ENCODE measurements around the gene KRT82. TPM values are rescaled to one million over a fixed set of nuclear protein-coding genes. Genes with fewer than 3 reads are reported as not detected.

The KRT82 gene
- total RNA-seq, 1 experiment from 2014 or later = not detected

DNA sequence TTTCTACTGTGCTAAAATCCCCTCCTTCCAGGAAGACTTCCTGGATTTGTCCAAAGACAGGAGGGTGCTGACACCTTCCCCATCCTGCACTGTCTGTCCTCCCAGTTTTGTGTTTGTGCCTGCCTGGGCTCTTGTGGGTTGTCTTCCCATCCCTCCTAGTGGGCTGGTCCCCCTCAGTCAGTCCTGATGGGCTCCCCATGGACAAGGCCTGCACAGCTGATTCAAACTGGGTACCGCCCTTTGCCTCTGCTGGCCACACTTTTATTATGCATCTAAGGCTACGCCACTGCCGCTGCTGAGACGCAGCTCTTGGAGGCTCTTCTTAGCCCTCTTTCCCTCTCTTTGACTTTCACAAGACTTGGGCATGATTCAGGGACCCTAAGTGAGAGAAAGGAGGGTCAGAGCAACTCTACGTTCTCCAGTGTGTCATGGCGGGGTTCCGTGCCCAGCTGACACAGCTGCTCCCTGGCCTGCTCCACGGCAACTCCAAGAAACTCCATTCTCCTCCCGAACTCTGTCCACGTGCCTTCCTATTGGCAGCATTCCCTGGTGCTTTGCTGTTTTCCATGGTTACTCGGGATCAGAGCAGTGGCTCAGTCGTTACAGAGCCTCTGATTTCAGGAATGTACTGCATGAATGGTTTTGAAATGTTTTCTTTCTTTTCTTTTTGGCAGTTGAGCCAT lies 35.1 kb downstream of the KRT82 start:
- DNase-seq (ENCODE audit: low read depth) = peak; percentile 48
- in situ Hi-C loops (cut with HindIII; ENCODE audit: low pct_unique_long_range_greater_than_20kb, low sequenced_read_pairs) = no loop called here

DNA sequence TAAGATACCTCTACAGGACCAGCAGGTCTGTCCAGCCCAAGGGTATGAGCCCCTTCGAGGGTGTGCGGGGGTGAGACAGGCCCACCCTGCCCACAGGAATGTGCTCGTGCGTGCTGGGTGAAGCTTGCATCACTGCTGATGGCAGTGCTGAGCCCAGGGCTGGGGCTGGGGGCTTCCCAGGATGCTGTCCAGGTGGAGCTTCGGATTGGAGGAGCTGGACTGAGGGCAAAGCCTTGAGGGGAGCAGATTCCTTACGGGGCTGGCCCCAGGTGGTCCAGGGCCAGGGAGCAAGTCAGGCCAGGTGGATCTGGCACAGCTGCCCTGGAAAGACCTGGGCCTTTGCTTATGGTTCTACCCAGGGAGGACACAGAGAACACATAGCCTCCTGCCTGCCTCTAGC lies 36.3 kb downstream of the KRT82 start:
- in situ Hi-C loops (cut with HindIII; ENCODE audit: low pct_unique_long_range_greater_than_20kb, low sequenced_read_pairs) = no loop called here
- no peak for DNase-seq (ENCODE audit: low read depth)

DNA sequence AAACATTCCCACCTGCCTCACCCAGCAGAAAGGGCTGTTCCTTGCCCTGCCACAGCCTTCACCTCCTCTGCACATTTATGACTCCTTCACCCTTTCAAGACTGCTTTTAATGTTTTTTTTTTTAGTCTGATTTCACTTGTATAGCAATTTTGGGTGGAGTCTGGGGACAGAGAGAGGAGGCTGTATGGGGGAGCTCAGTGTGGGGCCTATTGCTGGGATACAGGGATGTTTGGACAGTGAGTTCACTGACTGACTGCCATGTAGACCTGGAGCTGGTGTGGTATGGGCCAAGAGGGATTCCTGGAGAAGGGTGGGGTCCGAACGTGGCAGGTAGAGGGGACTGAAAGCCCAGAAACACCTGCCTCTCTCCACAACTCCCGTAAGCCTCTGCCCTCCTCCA lies 36.9 kb downstream of the KRT82 start:
- in situ Hi-C loops (cut with HindIII; ENCODE audit: low pct_unique_long_range_greater_than_20kb, low sequenced_read_pairs) = no loop called here
- no peak for DNase-seq (ENCODE audit: low read depth)

DNA sequence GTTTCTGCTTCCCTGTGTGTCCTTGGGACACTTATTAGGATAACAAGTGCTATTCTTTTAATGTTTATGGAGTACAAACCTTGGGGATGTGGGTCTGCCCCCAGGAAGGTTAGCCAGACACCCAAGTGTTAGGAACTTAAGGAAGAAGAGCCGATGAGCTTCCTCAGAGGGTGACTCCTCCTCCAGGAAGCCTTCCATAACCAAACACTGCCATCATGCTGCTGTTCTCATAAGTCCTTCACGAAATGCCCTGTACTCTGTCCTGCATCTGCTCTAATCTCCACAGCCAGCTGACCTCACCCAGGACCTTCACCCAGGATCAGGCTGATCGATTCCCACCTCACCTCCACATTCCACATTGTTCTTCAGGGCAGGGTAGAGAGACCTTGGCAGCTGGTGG lies 37.6 kb downstream of the KRT82 start:
- in situ Hi-C loops (cut with HindIII; ENCODE audit: low pct_unique_long_range_greater_than_20kb, low sequenced_read_pairs) = no loop called here
- no peak for DNase-seq (ENCODE audit: low read depth)

DNA sequence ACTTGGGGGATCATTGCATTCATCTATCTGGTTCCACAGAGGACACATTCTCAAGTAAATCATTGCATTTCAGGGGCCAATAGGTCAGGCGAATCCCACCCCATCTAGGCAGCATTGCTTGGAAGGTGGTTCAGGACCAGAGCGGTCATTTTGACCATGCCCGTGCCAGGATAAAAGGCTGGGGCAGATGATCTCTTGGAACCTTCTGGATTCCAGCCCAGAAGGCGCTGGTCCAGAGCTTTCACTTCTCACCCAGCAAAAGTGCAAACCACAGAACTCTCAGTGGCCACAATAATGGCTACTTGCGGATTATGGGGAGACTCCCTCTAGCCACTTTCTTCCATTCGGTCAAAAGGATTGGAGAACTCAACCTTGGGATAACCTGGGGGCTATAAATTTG lies 38.3 kb downstream of the KRT82 start:
- in situ Hi-C loops (cut with HindIII; ENCODE audit: low pct_unique_long_range_greater_than_20kb, low sequenced_read_pairs) = no loop called here

DNA sequence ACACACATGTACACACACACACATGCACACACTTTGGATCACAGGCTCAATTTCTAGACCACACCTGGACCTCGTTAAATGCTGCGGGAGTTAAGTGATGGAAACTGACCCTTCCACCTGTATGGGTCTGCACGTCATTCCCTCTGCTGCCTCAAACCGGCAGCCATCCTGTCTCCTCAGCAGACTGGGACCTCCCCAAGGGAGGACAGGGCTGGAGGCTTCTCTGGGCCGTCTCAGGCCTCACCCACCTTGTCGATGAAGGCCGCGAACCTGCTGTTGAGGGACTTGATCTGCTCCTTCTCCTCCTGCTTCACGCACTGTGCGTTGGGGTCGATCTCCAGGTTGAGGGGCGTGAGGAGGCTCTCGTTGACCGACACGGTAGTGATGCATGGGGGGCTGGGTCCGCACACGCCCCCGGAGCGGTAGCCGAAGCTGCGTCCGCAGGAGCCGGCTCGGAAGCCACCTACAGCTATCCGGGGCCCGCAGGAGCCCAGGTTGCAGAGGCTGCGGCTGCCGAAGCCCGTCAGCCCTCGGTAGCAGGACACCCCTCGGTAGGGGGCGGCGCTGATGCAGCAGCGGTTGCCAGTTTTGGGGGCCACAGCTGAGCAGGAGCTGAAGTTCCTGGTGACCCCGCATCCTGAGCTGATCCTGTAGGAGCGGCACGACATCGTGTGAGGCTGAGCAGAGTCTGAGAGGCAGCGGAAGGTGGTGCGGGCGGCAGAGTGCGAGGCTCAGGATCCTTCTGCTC lies 39.2 kb downstream of the KRT82 start, which contains the start of gene KRT85:
KRT85 (minus strand) TSS at position 744 of the 748 bp plus-strand sequence; CDS start at position 668, 76 bp downstream.
- in situ Hi-C loops (cut with HindIII; ENCODE audit: low pct_unique_long_range_greater_than_20kb, low sequenced_read_pairs) = no loop called here
- no peak for DNase-seq (ENCODE audit: low read depth)

More for the DNA sequence above, 38.3 kb downstream of the KRT82 start:
- DNase-seq (ENCODE audit: low read depth) = no peak

DNA sequence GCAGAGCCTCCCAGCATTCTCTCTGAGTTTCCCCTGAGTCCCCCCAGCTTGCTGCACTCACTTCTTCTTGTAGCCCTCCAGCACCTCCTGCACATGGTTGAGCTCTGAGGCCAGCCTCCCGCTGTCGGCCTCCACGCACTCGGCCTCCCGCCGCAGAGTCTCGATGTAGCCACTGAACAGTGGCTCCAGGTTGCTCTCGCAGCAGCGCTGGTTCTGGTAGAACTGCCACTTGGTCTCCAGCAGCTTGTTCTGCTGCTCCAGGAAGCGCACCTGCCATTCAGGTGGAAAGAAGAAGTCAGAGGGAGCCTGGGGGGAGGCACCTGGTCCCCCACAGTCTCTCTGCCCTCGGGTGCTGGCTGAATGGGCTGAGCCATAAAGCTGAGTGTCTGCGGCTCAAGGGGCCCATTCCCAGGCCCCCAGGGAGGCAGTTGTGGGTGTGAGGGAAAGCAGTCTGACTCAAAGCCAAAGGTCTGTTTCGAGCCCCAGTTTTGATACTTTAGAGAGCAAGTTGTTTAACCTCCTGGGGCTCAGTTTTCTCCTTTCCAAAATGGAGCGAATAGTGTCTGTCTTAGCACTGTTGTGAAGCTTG lies 41.1 kb downstream of the KRT82 start:
- in situ Hi-C loops (cut with HindIII; ENCODE audit: low pct_unique_long_range_greater_than_20kb, low sequenced_read_pairs) = no loop called here

DNA sequence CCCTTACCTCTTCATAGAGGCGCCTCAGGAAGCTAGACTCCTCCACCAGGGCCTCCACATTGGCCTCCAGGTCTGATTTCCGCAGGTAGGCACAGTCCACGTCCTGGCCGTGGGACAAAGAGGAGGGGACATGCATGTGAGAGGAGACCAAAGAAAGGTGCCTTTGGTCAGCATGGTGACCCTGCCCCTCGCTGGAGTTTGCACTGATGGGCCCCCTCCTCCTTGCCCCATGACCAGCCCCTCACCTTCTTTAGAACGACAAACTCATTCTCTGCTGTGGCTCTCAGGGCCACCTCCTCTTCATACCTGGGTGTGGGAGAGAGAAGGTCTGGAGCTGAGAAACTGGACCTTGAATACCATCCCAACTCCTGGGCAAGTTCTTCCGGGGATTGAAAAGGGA lies 42.1 kb downstream of the KRT82 start:
- in situ Hi-C loops (cut with HindIII; ENCODE audit: low pct_unique_long_range_greater_than_20kb, low sequenced_read_pairs) = no loop called here
- no peak for DNase-seq (ENCODE audit: low read depth)

More for the DNA sequence above, 41.1 kb downstream of the KRT82 start:
- DNase-seq (ENCODE audit: low read depth) = no peak

DNA sequence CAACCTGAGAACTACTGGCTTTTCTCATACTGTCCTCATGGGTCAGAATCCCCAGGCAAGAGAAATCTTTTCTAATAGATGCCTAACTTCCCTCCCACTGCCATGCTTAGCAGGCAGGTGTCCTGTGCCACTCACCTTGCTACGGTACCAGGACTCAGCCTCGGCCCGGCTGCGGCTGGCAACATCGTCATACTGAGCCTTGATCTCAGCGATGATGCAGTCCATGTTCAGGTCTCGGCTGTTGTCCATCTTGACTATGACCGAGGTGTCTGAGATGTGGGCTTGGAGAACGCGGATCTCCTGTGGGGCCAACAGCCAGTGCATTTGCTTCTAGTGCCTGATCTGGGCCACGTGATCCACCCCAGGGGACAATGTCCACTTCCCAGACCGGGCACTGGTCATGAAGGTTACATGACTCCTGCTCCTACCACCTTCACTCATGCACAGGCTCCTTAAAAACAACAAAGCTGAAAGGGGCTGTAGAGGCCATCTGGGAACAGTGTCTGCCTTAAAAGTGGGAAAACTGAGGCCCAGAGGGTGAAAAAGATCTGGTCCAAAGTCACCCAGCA lies 42.9 kb downstream of the KRT82 start:
- in situ Hi-C loops (cut with HindIII; ENCODE audit: low pct_unique_long_range_greater_than_20kb, low sequenced_read_pairs) = no loop called here
- no peak for DNase-seq (ENCODE audit: low read depth)

DNA sequence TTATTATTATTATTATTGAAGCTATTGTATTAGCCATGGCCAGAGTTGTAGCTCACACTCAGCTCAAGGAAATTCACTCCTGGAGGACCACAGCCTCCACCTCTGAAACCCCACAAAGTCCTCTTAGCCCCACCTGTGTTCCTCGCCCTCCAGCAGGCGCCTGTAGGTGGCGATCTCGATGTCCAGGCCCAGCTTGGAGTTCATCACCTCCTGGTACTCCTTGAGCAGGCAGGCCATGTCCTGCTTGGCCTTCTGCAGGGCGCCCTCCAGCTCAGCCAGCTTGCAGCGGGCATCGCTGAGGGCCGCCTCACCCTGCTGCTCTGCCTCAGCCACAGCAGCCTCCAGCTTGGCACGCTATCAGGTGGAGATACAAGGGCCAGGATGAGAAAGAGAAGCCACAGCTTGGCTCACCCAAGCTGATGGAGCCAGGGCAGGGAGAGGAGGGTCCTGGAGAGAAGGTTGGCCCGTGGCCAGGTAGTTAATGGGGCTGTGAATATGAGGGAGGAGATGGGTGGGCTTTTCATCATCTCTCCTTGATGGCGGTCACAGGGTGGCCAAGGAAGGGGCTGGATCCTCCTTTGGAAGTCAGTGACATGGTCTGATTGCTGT lies 43.9 kb downstream of the KRT82 start:
- in situ Hi-C loops (cut with HindIII; ENCODE audit: low pct_unique_long_range_greater_than_20kb, low sequenced_read_pairs) = no loop called here
- DNase-seq (ENCODE audit: low read depth) = no peak

DNA sequence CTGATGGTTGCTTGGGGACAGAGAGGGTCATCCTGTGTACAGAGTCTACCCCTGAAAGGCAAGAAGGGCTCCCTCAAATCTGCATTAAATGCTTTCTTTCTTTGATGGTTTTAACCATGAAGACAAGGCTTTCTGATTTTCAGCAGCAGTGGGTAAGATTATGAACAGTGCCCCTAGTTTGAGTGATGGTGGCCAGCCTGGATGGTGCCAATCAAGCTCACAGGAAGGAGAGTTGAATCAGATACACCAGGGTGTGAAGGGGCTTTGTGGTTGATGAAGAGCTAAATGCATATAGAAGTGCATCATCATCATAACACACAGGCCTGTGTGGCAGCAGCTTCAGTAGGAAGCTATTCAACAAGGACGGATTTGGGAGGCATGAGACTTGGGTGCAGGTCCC lies 44.6 kb downstream of the KRT82 start:
- in situ Hi-C loops (cut with HindIII; ENCODE audit: low pct_unique_long_range_greater_than_20kb, low sequenced_read_pairs) = no loop called here
- DNase-seq (ENCODE audit: low read depth) = no peak

DNA sequence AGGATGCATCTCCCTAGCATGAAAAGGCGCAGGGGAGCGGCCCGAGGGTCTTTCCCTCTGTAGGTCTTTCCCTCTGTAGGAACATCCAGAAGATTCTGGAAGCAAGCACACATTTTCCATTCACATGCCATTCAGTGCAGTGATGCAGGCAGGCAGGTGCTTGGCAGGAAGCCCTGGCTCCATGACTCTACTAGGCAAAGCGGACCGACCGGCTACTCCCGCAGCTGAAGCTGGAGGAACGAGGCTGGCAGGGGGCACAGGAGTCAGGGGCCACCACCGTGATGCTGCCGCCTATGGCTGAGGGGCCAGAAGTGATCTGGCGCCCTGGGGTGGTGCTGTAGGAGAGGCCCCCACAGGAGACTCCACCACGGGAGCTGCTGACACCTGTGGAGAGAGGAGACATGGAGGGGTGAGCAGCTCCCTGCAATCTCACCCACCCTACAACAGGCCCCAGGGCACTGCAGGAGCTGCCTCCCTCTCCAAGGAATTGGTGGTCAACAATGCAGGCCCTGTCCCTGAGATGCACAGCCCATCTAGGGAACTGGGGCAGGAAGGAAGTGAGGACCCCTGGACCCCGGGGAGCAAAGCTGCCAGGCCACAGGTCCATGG lies 45.4 kb downstream of the KRT82 start:
- DNase-seq (ENCODE audit: low read depth) = no peak
- in situ Hi-C loops (cut with HindIII; ENCODE audit: low pct_unique_long_range_greater_than_20kb, low sequenced_read_pairs) = no loop called here

DNA sequence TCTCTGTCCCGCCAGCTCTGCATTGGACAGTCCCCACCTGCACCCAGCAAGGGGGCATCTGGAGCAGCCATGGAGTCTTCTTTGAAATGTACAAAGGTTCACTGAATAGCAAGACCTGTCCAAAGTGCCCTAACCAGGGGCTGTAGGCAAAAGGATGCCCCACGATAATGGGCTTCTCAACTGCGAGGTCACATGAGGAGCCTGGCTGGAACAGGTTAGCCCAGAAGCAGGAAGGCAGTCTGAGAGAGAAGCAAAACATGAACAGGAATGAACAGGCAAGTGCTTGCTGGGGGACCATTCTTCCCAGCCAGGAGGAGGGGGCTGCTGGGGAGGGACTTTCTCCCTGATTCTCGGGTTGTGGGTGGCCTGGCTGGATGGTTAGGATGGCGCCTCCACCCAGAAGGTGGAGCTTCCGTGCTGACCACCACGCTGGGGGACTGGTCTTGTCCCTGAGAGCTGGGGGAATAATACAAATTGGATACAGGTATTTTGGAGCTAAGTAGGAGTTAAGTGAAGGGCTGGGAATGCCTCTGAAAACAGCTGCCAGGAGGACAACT lies 46.0 kb downstream of the KRT82 start:
- no peak for DNase-seq (ENCODE audit: low read depth)
- in situ Hi-C loops (cut with HindIII; ENCODE audit: low pct_unique_long_range_greater_than_20kb, low sequenced_read_pairs) = no loop called here

DNA sequence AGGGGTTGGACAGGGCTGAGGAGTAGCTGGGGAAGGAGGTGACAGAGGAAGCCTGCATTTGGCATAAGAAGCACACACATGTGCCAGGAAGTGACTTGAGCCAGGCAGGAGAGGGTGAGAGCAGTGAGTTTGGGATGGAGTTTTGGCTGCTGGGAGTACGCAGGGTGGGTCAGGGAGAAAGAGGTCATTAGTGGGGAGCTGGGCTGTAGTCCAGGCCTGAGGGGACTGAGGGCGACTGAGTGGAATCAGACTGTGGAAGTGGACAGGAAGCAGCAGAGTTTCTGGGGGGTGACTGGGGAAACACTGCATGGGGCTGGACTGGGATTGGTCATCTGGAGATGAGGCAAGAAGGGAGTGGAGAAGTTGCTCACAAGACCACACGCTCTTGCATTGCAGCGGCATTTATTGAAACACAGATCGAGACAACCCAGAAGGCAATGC lies 46.5 kb downstream of the KRT82 start:
- DNase-seq (ENCODE audit: low read depth) = no peak
- in situ Hi-C loops (cut with HindIII; ENCODE audit: low pct_unique_long_range_greater_than_20kb, low sequenced_read_pairs) = no loop called here

DNA sequence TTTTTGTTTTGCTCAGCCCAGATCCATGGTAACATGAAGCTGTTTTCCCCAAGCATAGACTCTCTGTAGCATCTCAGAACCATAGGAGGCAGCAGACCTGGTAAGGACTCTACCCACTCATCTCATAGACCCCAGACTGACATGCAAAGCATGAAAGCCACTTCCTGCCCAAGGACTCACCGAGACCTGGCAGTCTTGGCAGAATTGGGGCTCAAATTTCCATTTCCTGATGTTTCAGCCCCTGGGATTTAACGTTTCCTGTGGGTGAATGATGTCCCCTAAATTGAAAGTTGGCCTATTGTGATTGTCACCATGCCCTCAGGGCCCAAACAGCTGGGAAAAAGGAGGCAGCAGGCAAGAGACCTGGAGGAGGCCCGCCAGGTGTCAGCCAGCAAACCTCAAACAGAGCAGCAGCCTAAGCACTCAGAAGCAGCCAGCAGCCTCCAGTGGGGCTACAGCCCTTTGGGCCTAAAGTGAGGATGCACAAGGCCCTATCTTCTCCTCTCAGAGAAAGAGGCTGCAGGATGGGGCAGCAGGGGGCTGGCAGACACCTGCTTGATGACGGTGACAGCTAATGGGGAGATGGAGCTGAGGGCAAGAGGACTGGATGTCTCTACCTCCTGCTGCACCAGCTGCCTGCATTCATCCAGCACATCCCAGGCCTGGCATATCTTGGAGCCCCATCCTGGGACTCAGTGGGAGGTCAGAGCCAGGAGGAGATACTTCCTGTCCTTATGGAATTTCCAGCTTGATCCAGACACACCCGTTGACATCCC lies 47.4 kb downstream of the KRT82 start:
- in situ Hi-C loops (cut with HindIII; ENCODE audit: low pct_unique_long_range_greater_than_20kb, low sequenced_read_pairs) = no loop called here
- no peak for DNase-seq (ENCODE audit: low read depth)

DNA sequence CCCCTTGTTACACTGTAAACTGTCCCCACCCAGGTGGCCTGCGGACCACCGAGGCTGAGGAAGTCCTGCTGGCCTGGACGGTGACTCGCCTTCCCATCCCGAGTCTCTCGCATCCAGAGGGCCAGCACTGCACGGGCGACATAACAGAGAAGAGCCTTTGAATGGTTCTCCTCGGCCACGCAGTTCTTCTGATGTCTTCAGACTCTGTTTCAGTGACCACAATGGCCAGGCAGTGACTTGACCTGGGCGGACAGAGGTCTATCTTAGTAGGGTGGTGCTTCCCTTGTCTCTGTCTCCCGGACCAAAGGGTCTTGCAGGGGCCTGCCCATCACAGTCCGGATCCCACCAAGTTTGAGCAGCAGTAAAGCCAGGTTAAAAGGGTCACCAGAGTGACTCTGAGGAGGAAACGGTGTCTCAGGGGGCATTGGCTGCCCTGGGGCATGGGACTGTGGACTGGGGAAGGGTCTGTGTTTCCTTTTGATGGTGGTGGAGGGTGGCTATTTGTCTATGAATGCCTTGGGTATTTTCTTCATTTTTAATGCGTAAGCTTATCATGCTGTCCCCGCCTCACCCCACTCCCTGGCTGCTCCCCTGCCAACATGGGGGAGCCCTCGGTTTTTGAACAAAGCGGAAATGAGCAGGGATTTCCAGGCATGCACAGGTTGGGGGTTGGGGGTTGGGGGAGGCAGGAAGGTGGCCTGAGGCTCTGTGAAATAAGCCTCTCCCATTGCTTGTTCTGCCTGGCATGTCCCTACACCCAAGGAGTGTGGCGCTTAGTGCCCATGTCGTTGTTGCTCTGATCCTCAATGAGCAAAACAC lies 49.2 kb downstream of the KRT82 start:
- no peak for DNase-seq (ENCODE audit: low read depth)
- in situ Hi-C loops (cut with HindIII; ENCODE audit: low pct_unique_long_range_greater_than_20kb, low sequenced_read_pairs) = no loop called here

Data from Caki2 (cell line).